HG03045 (cell line): ENCODE data around the gene INPP5K.
"Not testable (repeated sequence)": the region's sequence is repeated elsewhere in the genome, so short reads cannot be mapped to it uniquely, and the experiment has no call there.

Experiments used
- ATAC-seq: cut with Tn5 transposase; IDR thresholded peaks from one replicate; pipeline ENCODE4 v1.9.1; 2021; ENCODE audit warnings: mild to moderate bottlenecking, moderate library complexity; ENCODE audit not compliant: unreplicated experiment

Gene INPP5K

GRCh38 chr17:1548032-1548431 lies 31.6 kb upstream of the INPP5K start:
- ATAC-seq: no peak

DNA sequence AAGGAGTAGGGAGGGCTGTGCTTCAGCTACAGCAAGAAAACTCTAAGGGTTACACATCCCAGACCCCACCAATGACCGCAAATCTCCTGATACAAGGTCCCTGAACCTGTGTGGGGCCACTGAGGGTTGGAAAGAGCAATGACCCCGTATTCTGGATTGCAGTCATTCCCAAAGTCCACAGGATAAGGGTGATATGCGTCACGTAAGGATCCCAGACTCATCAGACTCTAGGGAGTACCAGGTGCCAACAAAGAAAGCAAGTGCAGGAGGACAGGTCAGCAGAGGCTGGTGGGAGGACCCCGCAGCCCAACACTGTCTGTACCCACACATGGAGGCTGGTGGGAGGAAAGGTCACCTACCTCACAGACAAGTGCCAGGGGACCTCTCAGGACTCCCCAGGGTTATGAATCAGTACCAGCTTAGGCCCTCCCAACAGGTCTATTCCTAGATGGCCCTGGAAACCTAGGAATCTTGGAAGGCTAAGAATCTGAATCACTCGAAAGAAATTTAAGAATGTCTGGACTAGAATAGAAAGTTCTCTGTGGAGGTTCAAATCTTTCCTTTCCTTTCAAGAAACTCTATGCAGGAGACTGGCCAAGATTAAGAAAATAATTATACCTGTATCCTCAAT lies 30.0 kb upstream of the INPP5K start:
- ATAC-seq: no peak

- ATAC-seq: no peak
Observed at GRCh38 chr17:1545618-1546017, 29.2 kb upstream of the INPP5K start.

GRCh38 chr17:1542316-1542715 lies 25.9 kb upstream of the INPP5K start:
- no peak for ATAC-seq

- no peak for ATAC-seq
Observed at GRCh38 chr17:1541367-1541904, 25.0 kb upstream of the INPP5K start.

DNA sequence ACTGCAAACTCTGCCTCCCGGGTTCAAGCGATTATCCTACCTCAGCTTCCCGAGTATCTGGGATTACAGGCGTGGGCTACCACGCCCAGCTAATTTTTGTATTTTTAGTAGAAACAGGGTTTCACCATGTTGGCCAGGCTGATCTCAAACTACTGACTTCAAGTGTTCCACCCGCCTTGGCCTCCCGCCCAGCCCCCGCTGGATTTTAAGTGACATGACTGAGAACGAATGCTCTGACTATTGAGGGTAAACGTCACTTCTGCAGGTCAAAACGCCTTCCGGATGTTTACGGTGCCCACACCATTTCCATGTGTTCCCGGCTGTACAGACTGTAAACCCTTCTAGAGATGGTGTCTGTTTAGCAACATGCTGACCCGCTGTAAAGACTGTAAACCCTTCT lies 23.4 kb upstream of the INPP5K start:
- no peak for ATAC-seq

DNA sequence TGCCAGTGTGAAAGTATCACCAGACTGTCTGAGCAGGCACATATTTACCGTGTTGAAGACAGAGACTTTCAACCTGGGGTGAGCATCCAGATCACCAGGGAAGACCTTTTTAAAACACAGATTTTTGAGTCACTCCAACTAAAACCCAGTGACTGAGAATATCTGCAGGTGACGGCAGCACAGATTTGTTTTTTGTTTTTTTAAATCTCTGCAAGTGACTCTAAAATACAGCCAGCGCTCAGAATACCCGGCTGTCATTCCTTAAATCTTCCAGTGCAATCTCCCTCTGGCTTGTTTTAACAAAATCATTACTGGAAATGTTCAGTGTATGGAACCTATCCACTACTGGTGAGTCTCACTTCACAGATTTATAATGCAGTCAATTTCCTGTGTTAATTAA lies 19.3 kb upstream of the INPP5K start:
- no peak for ATAC-seq

- no peak for ATAC-seq
Observed at GRCh38 chr17:1533661-1534325, 17.4 kb upstream of the INPP5K start.

DNA sequence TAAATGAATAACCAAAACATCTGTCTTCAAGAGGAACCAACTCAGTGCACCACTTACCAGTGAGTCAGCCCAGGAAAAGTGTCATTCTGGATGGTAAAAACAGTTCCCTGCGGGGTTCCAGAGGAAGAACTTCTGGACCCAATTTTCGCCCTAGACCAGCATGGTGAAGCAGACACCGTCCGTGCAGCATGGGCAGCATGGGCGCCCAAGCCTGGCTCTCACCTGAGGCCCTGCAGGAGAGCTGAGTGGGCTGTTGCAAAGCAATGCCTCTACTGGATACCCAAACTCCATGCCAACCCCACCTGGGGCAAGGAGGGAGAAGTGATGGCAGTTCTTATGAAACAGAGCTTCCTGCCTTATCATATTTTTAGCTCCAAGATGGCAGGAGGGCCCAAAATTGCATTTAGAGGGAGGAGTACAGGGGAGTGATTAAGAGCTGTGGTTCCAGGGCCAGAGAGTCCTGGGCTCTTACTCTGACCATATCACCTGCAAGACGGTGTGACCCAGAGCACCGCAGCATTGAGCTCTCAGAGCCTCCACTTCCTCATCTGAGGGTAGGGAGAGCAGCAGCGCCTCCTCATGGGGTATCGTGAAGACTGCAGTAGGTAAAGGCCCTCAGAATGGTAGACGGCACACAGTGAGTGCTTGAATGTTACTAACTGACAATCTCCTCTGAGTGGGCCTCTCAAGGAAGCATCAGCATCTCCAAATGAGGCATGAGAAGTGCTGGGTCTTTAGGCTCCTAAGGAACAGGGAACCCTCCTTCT lies 16.6 kb upstream of the INPP5K start:
- ATAC-seq: no peak

DNA sequence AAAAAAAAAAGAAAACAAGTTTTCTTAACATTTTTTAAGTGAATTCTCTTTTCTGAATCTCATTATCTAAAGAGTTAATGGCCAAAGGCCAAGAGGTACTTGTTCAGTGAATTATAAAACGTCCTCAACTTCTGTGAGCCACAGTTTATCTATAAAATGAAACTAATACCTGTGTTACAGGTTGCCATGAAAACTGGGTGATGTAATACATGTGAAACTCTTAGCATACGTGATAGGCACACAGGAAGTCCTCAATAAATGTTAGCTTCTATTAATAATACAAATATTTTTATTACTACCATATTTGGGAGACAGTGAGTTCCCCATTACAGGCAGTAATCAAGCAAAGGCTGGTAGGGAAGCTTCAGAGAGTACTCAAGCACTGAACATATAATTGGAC lies 13.5 kb upstream of the INPP5K start:
- ATAC-seq: no peak

- ATAC-seq: not testable (repeated sequence)
Observed at GRCh38 chr17:1526876-1527275, 10.5 kb upstream of the INPP5K start.

GRCh38 chr17:1522626-1523025 lies 6.2 kb upstream of the INPP5K start:
- ATAC-seq: no peak

- no peak for ATAC-seq
Observed at GRCh38 chr17:1521086-1521640, 4.8 kb upstream of the INPP5K start.

- no peak for ATAC-seq
Observed at GRCh38 chr17:1519678-1520077, 3.3 kb upstream of the INPP5K start.

- no peak for ATAC-seq
Observed at GRCh38 chr17:1518410-1518809, 2.0 kb upstream of the INPP5K start.

- no peak for ATAC-seq
Observed at GRCh38 chr17:1515640-1516387, 598 bp downstream of the INPP5K start.

GRCh38 chr17:1512351-1512750 lies 4.1 kb downstream of the INPP5K start:
- no peak for ATAC-seq

DNA sequence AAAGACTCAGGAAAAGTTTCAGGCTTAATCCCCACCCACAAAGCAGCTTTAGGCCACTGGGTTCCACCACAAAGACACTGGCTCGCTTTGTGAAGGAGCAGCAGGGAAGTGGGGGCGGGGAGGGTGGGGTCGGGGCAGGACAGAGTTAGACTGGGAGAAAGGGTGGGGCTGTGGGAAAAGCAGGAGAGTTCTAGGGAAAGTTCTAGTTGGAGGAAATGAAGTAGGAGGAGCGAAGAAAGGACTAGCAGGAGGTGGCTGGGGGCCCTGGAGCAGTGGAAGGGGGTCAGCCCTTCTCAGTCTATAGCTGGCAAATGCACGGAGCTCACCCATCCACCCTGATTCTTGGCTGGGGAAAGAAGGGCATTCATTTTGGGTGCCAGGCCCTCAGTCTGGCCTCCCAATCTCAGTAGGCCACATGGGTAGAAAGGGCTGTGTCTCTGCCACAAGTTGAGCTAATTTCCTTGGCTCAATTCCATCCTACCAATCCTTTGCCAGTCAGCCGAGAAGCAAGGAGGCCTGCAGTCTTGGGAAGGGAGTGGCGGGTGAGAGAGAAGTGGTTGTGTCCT lies 4.6 kb downstream of the INPP5K start:
- ATAC-seq: no peak

GRCh38 chr17:1511290-1511689 lies 5.1 kb downstream of the INPP5K start:
- ATAC-seq: no peak

DNA sequence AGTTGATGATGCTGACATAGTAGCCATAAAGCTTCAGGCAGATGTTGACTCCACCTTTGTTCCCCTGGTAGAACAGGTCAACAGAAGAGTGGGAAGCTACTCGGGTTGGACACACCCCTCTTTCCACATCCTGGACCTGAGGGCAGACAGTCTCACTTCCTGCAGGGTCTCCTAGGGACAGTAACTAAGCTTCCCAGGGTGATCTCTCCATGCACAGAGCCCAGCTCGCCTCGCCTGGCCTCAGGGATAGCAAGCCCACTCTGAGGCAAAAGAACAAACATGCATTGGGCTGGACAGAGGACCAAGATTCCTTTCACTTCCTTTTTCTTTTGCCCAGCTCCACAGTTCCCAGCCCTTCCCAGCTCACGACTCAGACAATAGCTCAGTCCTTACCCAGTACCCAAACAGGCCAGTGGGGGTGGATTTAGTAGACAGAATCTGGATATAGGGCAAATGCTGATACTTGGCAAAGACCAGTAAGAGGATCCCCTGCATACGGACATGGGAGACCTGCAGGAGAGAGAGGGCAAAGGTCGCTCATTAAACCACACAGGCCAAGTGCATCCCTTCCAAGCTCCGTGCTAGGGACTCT lies 7.0 kb downstream of the INPP5K start:
- ATAC-seq: no peak
